Tibial artery (tissue), 4 donors: ENCODE measurements around the gene SLC13A3.
A peak's percentile ranks its signal among the peaks of the same experiment; 100 is the strongest.

Experiments
- DNase-seq, 2 donors: peaks; one replicate each; pipeline ENCODE4 v3.0.0-alpha.2; 2019
- H3K27ac ChIP-seq, 2 donors: fragments of 200-600 bp; sonication (generic) in 1 of 2; 1 replicate in 1 of 2; 2 replicates in 1 of 2; pipeline ENCODE4 v1.5.1; 2018 to 2019; ENCODE audit warnings: mild to moderate bottlenecking in 1 of 2
- H3K27me3 ChIP-seq, 2 donors: fragments of 200-600 bp; sonication (generic) in 1 of 2; one replicate each; pipeline versions ENCODE4 v1.5.1 to v1.6.0; 2016 to 2019
- H3K36me3 ChIP-seq, 3 donors: fragments of 200-600 bp; sonication (generic) in 2 of 3; one replicate each; pipeline ENCODE4 v1.5.1; 2016 to 2019; ENCODE audit warnings: mild to moderate bottlenecking in 2 of 3
- H3K4me1 ChIP-seq, 4 donors: fragments of 200-600 bp; sonication (generic) in 2 of 4; 1 replicate in 3 of 4; 2 replicates in 1 of 4; pipeline ENCODE4 v1.5.1; 2016 to 2019
- H3K4me3 ChIP-seq, 2 donors: fragments of 200-600 bp; sonication (generic) in 1 of 2; 1 replicate in 1 of 2; 2 replicates in 1 of 2; pipeline ENCODE4 v1.5.1; 2018 to 2019; ENCODE audit warnings: mild to moderate bottlenecking in 2 of 2
- H3K9me3 ChIP-seq, 3 donors: fragments of 200-600 bp; sonication (generic) in 1 of 3; one replicate each; pipeline ENCODE4 v1.5.1; 2016 to 2019
- intact Hi-C: fragments of 100-400 bp; cut with DNase I; formaldehyde crosslinking; loops from one replicate; pipeline ENCODE4 v1.15.0; 2023; ENCODE audit warnings: low total_unique reads
- TF ChIP-seq, protein P1 (sequence below), 2 experiments: fragments of 200-600 bp in 1 of 2; fragments of 450-650 bp in 1 of 2; IDR thresholded peaks; one replicate each; pipeline ENCODE4 v1.5.1; 2017 to 2019; ENCODE audit warnings: antibody characterized with exemption in 2 of 2, mild to moderate bottlenecking in 1 of 2, moderate library complexity in 1 of 2

Gene SLC13A3, protein sequence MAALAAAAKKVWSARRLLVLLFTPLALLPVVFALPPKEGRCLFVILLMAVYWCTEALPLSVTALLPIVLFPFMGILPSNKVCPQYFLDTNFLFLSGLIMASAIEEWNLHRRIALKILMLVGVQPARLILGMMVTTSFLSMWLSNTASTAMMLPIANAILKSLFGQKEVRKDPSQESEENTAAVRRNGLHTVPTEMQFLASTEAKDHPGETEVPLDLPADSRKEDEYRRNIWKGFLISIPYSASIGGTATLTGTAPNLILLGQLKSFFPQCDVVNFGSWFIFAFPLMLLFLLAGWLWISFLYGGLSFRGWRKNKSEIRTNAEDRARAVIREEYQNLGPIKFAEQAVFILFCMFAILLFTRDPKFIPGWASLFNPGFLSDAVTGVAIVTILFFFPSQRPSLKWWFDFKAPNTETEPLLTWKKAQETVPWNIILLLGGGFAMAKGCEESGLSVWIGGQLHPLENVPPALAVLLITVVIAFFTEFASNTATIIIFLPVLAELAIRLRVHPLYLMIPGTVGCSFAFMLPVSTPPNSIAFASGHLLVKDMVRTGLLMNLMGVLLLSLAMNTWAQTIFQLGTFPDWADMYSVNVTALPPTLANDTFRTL

DNA sequence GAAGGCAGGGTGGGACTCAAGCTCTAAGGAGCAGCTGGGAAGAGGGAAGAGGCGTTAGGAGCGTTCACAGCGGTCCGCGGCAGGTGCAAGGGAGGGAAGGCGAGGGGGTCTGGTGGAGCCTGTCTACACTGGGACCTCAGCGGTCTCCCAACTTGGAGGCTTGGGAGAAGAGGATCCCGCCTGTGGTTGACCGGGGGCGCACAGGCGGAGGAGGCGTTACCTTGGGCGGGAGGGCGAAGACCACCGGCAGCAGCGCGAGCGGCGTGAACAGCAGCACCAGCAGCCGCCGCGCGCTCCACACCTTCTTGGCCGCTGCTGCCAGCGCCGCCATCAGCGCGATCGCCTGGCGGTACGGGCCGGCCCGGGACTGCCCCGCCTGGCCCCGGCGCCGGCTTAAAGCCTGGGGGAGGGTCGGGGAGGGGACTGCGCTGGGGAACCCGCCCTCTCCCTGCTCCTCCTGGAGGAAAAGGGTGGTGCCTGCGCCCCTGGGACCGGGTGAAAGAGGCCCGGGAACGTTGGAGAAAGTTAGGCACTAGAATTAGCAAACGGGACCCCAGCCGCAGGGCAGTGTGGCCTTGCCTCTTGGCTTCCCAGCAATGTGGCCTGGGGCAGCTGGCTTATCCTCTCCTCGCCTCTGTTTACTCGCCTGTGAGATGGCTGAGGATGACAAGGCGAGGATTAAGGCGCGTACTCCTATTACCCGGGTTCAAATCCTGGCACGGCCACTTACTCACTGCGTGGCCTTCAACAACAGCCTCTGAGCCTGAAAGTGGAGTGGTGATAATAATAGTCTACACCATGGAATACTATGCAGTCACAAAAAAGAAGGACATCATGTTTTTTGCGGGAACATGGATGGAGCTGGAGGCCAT lies at the start of gene SLC13A3:
TSS of gene SLC13A3 (minus strand) at position 369 of the 872 bp plus-strand sequence. CDS start at position 331, 38 bp downstream.
- H3K9me3 ChIP-seq: no peaks in the 10 kb centered on the region
- H3K4me1 ChIP-seq: peaks cover 0 to 11% (median 3%) of the 10 kb centered on the region in 4 donors
- no peak within 1 kb of the TSS for H3K27ac ChIP-seq
- H3K36me3 ChIP-seq: no peaks in the 10 kb centered on the region
- DNase-seq: no peak
- TF ChIP-seq, protein P1, sequence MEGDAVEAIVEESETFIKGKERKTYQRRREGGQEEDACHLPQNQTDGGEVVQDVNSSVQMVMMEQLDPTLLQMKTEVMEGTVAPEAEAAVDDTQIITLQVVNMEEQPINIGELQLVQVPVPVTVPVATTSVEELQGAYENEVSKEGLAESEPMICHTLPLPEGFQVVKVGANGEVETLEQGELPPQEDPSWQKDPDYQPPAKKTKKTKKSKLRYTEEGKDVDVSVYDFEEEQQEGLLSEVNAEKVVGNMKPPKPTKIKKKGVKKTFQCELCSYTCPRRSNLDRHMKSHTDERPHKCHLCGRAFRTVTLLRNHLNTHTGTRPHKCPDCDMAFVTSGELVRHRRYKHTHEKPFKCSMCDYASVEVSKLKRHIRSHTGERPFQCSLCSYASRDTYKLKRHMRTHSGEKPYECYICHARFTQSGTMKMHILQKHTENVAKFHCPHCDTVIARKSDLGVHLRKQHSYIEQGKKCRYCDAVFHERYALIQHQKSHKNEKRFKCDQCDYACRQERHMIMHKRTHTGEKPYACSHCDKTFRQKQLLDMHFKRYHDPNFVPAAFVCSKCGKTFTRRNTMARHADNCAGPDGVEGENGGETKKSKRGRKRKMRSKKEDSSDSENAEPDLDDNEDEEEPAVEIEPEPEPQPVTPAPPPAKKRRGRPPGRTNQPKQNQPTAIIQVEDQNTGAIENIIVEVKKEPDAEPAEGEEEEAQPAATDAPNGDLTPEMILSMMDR (IDR thresholded peaks at IDR 0.05): no peak
- intact Hi-C loops: no loop called here
- H3K4me3 ChIP-seq: peak within 1 kb of the TSS in 1 of 2 donors; percentile 8
- H3K27me3 ChIP-seq: peaks cover 0 to 16% of the 10 kb centered on the region in 2 donors

DNA sequence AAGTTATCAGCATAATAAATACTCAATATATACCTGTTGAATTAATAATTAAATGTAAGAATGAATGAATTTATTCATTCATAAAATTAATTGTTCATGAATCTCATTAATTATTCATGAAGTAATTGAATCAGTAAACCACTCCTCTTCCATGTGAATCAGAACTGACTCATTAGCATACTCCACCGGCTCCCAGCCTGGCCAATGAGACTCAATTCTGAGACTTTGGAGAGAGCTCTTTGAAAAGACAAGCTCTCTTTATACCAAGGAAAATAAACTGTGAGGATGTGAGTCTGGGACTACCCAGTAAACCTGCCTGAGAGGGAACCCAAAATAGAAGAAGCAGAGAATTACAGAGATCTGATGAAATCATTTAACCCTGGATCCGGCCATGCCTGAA lies 49.8 kb upstream of the SLC13A3 start:
- no peaks in the 10 kb centered on the region for H3K9me3 ChIP-seq
- H3K27ac ChIP-seq: no peak overlapping the region
- H3K4me3 ChIP-seq: no peak overlapping the region
- intact Hi-C loops: no loop called here
- H3K27me3 ChIP-seq: peaks cover 0 to 22% of the 10 kb centered on the region in 2 donors
- no peaks in the 10 kb centered on the region for H3K4me1 ChIP-seq
- TF ChIP-seq, protein P1 (IDR thresholded peaks at IDR 0.05): no peak
- H3K36me3 ChIP-seq: no peaks in the 10 kb centered on the region
- no peak for DNase-seq

DNA sequence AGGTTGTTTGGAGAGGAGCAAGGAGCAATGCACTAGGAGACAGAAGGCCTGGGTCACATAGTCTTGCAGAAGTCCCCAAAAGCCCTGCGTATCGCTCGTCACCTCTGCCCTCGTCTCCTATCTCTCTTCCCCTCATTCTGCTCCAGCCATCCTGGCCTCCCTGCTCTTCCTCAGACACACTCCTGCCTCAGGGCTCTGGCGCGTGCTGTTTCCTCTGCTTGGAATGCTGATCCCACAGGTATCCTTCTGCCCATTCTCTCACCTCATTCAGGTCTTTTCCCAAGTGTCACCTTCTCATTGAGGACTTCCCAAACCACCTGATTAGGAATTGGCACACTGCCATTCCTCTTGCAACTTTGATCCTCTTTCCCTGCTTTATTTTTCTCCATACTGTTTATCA lies 49.2 kb upstream of the SLC13A3 start:
- Histone ChIP-seq H3K9me3 (no peaks in the 10 kb centered on the region), H3K27me3 (peaks cover 0 to 22% of the 10 kb centered on the region in 2 donors), H3K27ac (no peak overlapping the region), H3K4me1 (no peaks in the 10 kb centered on the region), H3K4me3 (no peak overlapping the region), H3K36me3 (no peaks in the 10 kb centered on the region)
- TF ChIP-seq, protein P1 (IDR thresholded peaks at IDR 0.05): no peak
- DNase-seq: no peak
- intact Hi-C loops: no loop called here

DNA sequence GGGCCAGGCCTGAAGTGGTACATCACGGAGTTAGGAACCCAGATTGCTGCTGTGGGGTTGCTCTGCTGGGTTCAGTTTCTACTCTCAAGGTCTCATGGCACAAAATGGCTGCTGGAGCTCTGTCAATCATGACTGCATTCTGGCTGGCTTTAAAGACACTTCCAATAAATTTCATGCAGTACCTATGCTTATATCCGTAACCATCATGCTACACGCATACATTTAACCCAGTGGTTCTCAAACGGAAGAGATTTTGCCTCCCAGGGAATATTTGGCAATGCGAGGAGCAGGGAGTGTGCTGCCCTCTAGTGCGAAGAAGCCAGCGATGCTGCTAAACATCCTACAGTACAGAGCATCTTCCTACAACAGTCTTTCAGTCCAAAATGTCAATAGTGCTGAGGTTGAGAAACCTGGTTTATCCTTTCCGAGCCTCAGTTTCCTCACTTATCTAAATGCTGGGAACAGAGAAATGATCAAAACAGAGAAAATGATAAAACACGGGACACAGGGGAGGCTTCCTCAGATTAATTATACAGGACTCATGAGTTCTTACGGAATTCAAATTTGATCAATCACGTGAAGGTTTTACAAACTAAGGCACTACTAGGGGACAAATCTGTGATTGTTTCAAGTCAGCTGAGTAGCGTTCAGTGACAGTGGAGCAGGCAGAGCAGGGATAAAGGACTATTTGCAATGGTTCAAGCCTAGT lies 48.5 kb upstream of the SLC13A3 start:
- peaks cover 0 to 22% of the 10 kb centered on the region in 2 donors for H3K27me3 ChIP-seq
- H3K36me3 ChIP-seq: no peaks in the 10 kb centered on the region
- H3K9me3 ChIP-seq: no peaks in the 10 kb centered on the region
- H3K27ac ChIP-seq: no peak overlapping the region
- no peak for DNase-seq
- no peaks in the 10 kb centered on the region for H3K4me1 ChIP-seq
- intact Hi-C loops: no loop called here
- no peak overlapping the region for H3K4me3 ChIP-seq
- TF ChIP-seq, protein P1 (IDR thresholded peaks at IDR 0.05): peak in 1 of 2 experiments; percentile 13

DNA sequence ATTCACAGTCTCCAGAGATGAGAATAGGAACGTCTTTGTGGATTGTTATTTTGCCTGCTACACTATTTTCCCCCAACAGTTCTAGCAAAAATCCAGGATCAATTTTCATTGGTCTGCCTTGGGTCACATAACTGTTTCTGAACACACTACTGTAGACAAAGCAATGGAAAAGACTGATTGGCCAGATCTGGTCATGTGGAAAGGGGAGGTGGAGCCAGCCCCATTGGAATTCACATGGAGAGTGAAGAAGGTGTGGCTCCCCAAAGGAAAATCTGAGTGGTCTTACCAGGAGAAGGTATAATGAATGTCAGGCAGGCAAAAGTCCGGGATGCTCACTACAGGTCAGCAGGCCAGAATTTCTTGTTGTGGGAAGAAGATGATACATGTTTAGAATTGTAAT lies 47.5 kb upstream of the SLC13A3 start:
- Histone ChIP-seq H3K4me1 (no peaks in the 10 kb centered on the region), H3K9me3 (no peaks in the 10 kb centered on the region), H3K27me3 (peaks cover 0 to 22% of the 10 kb centered on the region in 2 donors), H3K36me3 (no peaks in the 10 kb centered on the region), H3K27ac (no peak overlapping the region), H3K4me3 (no peak overlapping the region)
- DNase-seq: no peak
- TF ChIP-seq, protein P1 (IDR thresholded peaks at IDR 0.05): no peak
- intact Hi-C loops: no loop called here
